ENCODE measurements around the gene PGBD5. TPM values are rescaled to one million over a fixed set of nuclear protein-coding genes. Genes with fewer than 3 reads are reported as not detected.

The PGBD5 gene
- total and polyA plus RNA-seq, 9 of the 15 experiments (the other 6 are each of a cell fraction or from before 2014, with no cell fraction given) = under 0.01 to 0.40 (median 0.10) TPM; not detected in 3

DNA sequence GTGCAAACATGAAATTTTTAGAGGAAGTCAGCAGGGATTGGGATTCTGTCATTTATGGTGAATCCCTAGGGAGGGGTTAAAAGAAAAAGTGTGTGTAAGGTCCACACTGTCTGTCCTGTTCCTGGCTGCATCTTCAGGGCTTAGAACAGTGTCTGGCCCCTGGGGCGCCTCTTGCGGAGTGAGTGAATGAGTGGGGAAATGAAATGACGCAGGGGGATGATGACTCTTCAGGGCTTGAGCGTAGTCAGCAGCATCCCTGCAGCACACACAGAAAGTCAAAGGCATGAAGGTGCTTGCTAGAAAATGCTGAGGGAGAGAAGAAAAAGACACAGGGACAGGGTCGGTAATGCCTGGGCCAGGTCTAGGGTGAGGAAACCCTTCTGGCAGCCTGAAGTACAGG lies 57.8 kb downstream of the PGBD5 start:
- H3K4me2 ChIP-seq (ENCODE audit: insufficient read depth, low read length) = no peak overlapping the region
- ChIA-PET POLR2A (no interaction called here), CTCF (ENCODE audit: low intra/inter-chr PET ratio) (no interaction called here)
- BruUV-seq (replicated peaks) = no TSS peak
- H3K9me1 ChIP-seq (ENCODE audit: control insufficient read depth, insufficient read depth, low read length) = no peaks in the 10 kb centered on the region
- in situ Hi-C loops (cut with MboI) = no loop called here
- peaks cover 33 to 76% of the 10 kb centered on the region in 2 experiments for H3K27me3 ChIP-seq (ENCODE audit: control insufficient read depth in 2 of 2, insufficient read depth in 2 of 2, low read length in 2 of 2)
- WGBS (ENCODE audit: insufficient coverage, low coverage, missing lambda C conversion rate) = 1% methylated on average over 5 of the region's 5 CpGs
- H3K9ac ChIP-seq (ENCODE audit: insufficient read depth in 1 of 2, low read depth in 2 of 2, low read length in 2 of 2) = no peak overlapping the region
- TF ChIP-seq, protein P1, sequence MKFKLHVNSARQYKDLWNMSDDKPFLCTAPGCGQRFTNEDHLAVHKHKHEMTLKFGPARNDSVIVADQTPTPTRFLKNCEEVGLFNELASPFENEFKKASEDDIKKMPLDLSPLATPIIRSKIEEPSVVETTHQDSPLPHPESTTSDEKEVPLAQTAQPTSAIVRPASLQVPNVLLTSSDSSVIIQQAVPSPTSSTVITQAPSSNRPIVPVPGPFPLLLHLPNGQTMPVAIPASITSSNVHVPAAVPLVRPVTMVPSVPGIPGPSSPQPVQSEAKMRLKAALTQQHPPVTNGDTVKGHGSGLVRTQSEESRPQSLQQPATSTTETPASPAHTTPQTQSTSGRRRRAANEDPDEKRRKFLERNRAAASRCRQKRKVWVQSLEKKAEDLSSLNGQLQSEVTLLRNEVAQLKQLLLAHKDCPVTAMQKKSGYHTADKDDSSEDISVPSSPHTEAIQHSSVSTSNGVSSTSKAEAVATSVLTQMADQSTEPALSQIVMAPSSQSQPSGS (CRISPR knock-in tag; IDR thresholded peaks at IDR 0.05) = no peak
- TF ChIP-seq SMAD3 (CRISPR knock-in tag; conservative IDR thresholded peaks at IDR 0.05) (no peak), MIER1 (IDR thresholded peaks at IDR 0.05; ENCODE audit: low read depth) (no peak), NFE2L1 (tag; IDR thresholded peaks at IDR 0.05; ENCODE audit: borderline replicate concordance, low read depth) (no peak), USF2 (CRISPR knock-in tag; IDR thresholded peaks at IDR 0.05) (no peak), HDAC2 (IDR thresholded peaks at IDR 0.05) (no peak)
- ATAC-seq = no peak
- peak; percentile 29 for FAIRE-seq
- intact Hi-C loops (cut with micrococcal nuclease) = no loop called here
- H3K4me1 ChIP-seq (replicated peaks in 1 of 2; ENCODE audit: control insufficient read depth in 2 of 2, insufficient read depth in 2 of 2, low read length in 2 of 2) = no peaks in the 10 kb centered on the region
- H4K20me1 ChIP-seq (replicated peaks; ENCODE audit: control insufficient read depth, insufficient read depth, low read length) = no peaks in the 10 kb centered on the region
- no peaks in the 10 kb centered on the region for H3K9me3 ChIP-seq (replicated peaks; ENCODE audit: control insufficient read depth, insufficient read depth, low read depth, low read length)
- no peak overlapping the region for H2AFZ ChIP-seq (ENCODE audit: low read depth, low read length)
- no peaks in the 10 kb centered on the region for H3K36me3 ChIP-seq (ENCODE audit: control insufficient read depth, insufficient read depth, low read length)
- H3K27ac ChIP-seq (ENCODE audit: extremely low read depth, low read depth, low read length) = no peak overlapping the region
- no peak for DNase-seq (ENCODE audit: extremely low read depth in 1 of 4, low spot score in 3 of 4)
- no peak overlapping the region for H3K4me3 ChIP-seq
- no peaks in the 10 kb centered on the region for H3K79me2 ChIP-seq (ENCODE audit: control insufficient read depth, insufficient read depth, low read length)

Data from K562 (cell line).